Activated CD4-positive, CD25-positive, alpha-beta regulatory T cell treated with anti-CD3 and anti-CD28 coated beads, Interleukin-2, amount 50 U/mL, for 24 hours (primary cell): ENCODE measurements around the gene HIF1AN.

ENCODE experiments used
- ATAC-seq, 2 donors: fragments of 150-1000 bp; cut with Tn5 transposase; one replicate each; pipeline ENCODE4 v1.10.0; 2021; ENCODE audit warnings: mild to moderate bottlenecking in 1 of 2, moderate library complexity in 1 of 2

The HIF1AN gene

GRCh38 chr10:100535715-100536353, at the start of gene HIF1AN:
Gene HIF1AN, plus strand, starts transcription at chr10:100535943. Its CDS starts 16 bp downstream, at chr10:100535959.
- peak; percentile 96 to 98 for ATAC-seq

GRCh38 chr10:100487529-100487928, 48.2 kb upstream of the HIF1AN start:
- no peak for ATAC-seq

- no peak for ATAC-seq
These were observed 46.3 kb upstream of the HIF1AN start for GRCh38 chr10:100489396-100489795.

GRCh38 chr10:100490531-100490930, 45.2 kb upstream of the HIF1AN start:
- ATAC-seq, result no peak

GRCh38 chr10:100496567-100496966, 39.2 kb upstream of the HIF1AN start:
- no peak for ATAC-seq

- ATAC-seq, result no peak
These were observed 37.7 kb upstream of the HIF1AN start for GRCh38 chr10:100498059-100498458.

- no peak for ATAC-seq
These were observed 34.3 kb upstream of the HIF1AN start for GRCh38 chr10:100501423-100501822.

GRCh38 chr10:100502926-100503494, 32.7 kb upstream of the HIF1AN start:
- no peak for ATAC-seq

GRCh38 chr10:100504096-100504495, 31.6 kb upstream of the HIF1AN start:
- ATAC-seq, result no peak

GRCh38 chr10:100505164-100505563, 30.6 kb upstream of the HIF1AN start:
- ATAC-seq, result no peak

- peak; percentile 73 to 75 for ATAC-seq
These were observed 29.0 kb upstream of the HIF1AN start for GRCh38 chr10:100506596-100507356.

GRCh38 chr10:100507357-100507732, 28.4 kb upstream of the HIF1AN start:
- no peak for ATAC-seq

GRCh38 chr10:100508266-100508665, 27.5 kb upstream of the HIF1AN start:
- no peak for ATAC-seq

- peak; percentile 44 to 47 for ATAC-seq
These were observed 27.0 kb upstream of the HIF1AN start for GRCh38 chr10:100508691-100509150.

- ATAC-seq, result peak; percentile 28 to 40
These were observed 26.4 kb upstream of the HIF1AN start for GRCh38 chr10:100509241-100509840.

- peak; percentile 75 to 80 for ATAC-seq
These were observed 25.0 kb upstream of the HIF1AN start for GRCh38 chr10:100510533-100511308.

- no peak for ATAC-seq
These were observed 20.1 kb upstream of the HIF1AN start for GRCh38 chr10:100515612-100516011.

GRCh38 chr10:100516847-100517246, 18.9 kb upstream of the HIF1AN start:
- ATAC-seq, result no peak

- ATAC-seq, result peak; percentile 64 to 75
These were observed 16.9 kb upstream of the HIF1AN start for GRCh38 chr10:100518761-100519241.

- ATAC-seq, result no peak
These were observed 16.3 kb upstream of the HIF1AN start, which contains the start of gene SEC31B for GRCh38 chr10:100519311-100520051. Gene SEC31B, minus strand, starts transcription at chr10:100519861. Its CDS starts 2,909 bp downstream, at chr10:100516952.

GRCh38 chr10:100520811-100521210, 14.9 kb upstream of the HIF1AN start:
- no peak for ATAC-seq
